Cerebellar cortex (tissue), 1 donor: ENCODE results near the gene CDH23.
"Not testable (repeated sequence)": the region's sequence is repeated elsewhere in the genome, so short reads cannot be mapped to it uniquely, and the experiment has no call there.

ENCODE experiments used
- DNase-seq: peaks from one replicate; pipeline ENCODE4 v3.0.0-alpha.2; 2015; ENCODE audit warnings: low spot score

The CDH23 gene

DNA sequence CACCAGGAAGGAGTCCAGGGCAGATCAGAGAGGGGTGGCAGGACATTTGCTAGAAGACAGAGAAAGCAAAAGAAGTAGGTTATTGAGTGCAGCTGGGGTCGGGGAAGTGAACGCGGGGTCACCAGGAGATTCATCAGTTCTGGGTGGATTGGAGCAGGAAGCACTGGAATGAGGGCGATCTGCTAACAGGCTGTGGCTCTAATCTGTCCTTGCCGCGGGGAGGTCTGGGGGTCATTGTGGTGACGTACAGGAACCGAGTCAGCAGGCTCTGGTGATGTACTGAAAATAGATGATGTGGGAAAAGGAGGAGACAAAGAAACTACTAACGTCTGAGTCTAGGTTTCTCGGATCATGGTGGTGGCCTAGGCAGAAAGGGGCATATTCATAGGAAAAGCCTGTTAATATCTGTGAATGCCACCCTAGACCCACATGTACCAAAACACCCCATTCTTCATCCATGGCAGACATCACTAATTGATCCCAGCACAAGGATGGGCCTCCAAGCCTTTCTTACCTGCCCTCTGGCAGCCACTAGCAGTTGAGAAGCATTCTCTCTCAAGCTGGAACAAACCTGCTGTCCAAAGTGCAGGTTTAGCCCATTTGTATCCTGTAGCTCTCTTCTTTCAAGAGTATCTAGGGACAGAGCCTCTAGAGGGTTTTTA is 188.3 kb downstream of the CDH23 start:
- DNase-seq, result no peak

DNA sequence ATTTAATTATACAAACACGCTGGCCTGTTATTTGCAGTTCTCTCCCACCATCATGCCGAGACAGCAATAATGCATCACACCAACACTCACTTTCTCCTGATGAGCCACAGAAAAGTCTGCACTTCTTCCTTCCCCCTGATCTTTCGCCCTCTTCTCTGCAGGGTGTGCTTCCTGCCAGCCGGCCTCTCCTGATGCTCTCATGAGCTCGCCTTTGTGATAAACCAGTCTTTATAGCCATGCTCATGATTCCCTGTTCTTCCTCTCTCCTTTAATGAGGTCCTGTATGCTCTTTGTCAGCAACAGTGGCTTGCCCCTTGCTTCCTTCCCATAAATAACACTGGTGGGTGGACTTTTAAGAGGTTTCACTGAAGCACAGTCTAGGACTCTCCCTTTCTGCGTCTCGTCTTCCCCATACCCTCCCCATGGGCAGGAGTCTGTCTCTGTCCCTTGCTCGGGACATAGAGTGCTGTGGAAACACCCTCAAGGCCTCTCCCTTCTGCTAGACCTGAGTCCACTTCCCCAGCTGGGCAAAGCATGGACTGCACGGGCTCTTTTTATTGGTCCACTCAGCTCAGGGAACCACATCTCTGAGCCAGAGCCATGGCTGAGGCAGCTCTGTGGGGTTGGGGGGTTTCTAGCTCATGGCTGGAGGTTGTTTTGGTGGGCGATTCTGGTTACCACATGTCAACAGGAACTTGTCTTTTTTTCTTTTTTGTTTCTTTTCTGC is 189.0 kb downstream of the CDH23 start:
- no peak for DNase-seq

DNA sequence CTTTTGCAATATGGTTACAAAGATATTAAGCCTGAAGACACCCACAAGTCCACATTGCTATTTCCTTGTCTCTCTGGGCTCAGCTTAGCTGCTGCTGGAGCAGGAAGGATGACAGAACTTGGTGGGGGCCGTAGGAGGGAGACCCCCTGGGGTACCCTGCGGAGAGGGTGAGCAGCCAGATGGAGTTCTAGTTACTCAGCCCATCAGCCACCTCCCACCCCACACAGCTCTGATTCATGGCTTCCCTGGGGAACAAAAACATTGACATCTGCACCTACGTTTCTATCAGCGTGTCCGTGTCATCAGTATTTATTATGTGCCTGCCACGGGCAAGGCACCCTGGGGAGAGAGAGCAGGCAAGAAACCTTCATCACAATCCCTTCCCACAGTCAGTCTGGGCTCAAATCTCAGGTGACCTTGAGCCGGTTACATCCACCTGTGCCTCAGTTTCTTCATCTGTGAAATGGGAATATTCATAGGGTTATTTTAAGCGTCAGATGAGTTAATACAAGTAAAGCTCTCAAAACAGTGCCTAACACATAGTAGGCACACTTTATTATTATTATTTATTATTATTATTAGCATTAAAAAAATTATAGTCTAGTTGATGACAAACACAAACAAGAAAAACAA is 191.3 kb downstream of the CDH23 start:
- no peak for DNase-seq

DNA sequence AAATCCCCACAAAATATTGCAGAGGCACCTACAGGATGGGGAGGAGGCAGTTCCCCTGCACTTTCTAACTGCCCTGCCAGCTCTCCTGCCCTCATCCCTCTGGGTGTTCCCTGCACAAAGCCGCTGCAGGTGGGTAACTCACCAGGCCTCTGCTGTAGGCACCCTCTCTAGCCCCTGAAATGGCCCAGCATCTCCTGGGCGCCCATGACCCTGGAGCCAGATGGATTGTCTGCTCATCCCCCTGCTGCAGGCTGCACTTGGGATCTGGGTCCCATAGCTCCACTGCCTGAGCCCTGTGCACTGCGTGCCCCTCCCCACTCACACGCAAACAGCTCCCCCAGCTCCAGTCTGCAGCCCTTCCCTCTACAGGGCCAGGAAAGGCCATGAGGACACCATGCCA is 192.0 kb downstream of the CDH23 start:
- no peak for DNase-seq

DNA sequence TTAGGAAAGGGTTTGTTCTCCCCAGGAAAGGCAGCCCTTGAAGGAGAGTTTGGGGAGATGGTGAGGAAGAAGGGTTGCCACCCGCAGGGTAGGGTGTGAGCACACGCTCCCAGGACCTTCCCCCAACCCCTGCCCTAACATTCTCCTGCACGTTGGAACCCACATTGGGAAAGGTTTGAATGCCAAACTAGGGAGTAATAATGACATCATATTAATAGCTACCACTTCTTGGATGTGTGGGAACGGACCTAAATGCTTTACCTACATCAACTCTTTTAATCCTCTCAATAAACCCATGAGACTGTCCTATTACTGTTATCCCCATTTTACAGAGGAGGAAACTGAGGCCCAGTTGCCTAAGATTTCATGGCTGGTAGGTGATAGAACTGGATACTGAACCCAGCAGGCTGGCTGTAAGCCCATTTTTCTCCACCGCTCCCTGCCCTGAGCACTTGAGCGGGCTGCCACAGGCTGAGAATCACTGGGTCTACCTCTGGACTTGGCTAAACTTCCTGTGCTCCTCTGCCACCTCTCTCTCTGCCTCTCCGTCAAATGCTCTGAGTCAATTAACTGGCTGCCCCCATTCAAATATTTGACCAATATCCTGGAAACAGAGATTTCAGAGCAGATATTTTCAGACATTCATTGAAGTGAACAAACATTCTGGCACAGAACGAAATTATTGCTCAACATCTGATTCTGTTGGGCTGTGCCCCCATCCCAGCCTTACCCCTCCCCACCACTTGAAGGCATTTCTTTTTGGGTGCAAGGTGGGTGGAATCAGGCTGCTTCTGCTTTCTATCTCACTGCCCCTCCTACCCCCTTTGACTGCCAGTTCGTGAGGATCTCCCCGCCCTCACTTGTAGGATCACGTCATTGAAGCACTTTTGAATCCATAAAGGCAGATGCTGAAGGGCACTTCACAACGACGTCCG is 193.2 kb downstream of the CDH23 start:
- DNase-seq, result no peak

DNA sequence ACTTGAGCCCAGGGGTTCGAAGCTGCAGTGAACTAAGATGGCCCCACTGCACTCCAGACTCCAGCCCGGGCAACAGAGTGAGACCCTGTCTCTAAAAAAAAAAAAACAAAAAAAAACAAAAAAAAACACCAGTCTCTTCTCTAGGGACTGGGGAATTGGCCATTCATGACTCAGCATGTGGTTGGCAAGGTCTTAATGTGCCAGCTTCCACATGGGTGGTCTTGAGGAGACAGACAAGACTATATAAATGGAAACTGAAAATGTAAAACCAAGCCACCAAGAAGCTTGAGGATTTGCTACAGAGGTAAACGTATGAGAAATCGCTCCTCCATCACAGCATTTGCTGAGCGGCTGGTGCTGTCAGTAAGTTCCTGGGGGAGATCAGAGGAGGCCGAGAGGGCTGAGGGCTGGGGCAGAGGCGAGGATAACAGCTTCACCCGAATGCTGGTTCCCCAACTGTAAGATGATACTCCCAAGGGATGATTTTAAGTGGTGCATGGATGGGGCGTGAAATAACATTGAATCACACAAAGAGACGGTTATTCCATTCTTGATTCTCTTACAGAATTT is 194.1 kb downstream of the CDH23 start:
- DNase-seq, result no peak

DNA sequence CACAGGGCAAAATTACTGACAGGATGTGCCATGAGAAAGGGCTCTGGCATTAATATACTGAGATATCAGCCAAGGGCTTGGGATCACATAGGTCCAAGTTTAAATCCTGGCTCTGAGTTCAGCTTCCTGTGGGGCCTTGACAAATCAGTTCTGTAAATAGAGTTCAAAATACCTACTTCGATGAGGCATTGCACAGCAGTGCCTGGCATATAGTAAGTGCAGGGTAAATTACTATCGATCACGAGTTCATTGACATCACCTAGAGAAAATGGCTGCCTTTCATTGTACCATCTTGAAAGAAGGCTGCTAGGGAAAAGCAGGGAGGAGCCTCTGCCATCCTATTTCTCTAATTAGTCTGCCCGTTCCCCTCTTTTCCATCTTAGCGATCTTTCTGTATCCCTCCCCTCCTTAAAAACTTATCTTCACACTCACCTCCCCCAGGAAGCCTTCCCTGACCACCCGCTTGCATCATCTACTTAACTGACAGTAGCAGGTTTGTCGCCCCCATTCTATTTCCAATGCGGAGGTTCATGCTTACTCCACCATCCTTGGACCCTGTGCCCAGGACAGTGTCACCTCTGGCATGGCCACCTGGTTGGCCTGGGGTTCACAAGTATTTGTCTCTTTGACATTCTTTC is 198.3 kb downstream of the CDH23 start:
- no peak for DNase-seq

DNA sequence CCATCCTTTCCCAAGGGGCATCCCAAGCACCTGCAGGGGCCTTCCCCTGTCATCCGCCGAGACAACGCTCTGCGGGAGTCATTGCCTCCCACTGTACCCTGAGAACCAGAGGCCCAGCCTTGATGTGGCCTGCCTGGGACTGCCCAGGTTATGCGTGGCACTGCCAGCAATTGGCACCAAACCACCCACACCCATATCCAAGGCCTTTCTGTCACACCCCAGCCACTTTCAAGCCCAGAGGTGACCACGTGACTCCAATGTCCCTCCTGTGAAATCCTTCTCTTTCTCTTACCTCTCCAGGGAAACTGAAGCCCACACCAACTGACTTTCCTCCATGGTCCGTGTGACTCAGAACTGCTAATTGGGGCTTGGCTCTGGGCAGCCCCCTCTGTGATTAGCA is 198.9 kb downstream of the CDH23 start:
- no peak for DNase-seq

DNA sequence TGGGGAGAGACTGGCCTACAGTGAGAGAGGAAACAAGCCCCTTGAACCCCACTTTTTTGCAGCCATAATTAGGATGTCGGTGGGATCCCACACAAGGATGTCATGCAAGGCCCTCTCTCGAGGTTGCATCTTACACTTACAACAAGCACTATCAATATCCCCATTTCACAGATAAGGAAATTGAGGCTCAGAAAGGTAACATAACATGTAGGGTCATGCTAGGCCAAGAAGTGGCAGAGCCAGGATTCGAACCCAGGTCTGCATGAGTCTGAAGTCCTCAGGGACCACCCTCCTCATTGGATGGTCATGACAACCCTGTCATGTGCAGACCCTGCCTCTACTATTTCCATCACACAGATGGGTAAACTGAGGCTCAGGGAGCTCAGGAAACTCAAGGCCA is 199.4 kb downstream of the CDH23 start:
- no peak for DNase-seq

DNA sequence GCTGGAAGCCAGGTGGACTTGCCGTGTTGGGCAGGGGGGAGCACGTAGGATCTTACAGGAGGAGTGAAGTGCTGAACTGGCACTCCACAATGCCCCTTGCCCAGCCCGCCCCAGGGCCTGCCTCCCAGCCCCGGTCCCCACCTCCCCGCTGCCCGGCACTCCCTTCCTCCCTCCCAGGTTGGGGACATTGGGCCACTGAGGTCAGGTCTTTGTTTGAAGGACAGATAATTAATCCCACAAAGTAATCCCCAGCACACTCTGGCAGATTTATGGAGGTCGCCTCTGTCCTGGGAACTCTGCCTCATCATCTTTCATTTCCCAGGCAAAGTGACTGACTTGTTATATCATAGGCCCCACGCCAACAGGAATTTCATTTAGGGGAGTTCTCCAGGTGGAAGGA is 200.0 kb downstream of the CDH23 start:
- DNase-seq, result no peak

DNA sequence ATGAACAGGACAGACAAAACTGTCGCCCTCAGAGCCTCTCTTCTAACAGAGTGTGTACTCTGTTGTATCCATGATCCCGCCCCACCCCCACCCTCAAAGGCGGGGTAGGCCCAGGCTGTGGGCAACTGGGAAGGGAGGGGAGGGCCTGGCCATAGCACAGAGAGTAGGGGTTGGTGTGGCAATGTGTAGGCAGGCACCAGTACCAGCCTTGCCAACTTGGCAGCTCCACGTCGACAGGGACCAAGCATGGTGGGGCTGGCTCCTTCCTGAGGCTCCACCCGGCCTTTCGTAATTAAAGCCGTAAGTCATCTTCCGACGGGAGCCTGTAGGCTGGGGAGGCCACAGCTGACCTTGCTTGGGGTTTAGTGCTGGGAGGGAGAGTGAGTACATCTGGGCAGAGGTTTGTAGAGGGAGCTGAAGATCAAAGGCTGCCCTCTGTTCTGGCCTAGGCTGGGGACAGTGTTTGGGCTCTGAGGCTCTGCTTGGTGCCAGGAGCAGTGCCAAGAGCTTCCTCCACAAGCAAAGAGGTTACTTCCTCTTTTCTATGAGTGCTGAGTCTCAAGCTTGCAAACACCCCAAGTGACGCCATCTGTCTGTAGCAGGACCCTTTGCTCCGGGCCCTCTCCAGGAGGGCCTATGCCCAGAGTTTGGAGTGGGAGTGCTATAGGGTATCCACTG is 201.2 kb downstream of the CDH23 start:
- peak; percentile 32 for DNase-seq

DNA sequence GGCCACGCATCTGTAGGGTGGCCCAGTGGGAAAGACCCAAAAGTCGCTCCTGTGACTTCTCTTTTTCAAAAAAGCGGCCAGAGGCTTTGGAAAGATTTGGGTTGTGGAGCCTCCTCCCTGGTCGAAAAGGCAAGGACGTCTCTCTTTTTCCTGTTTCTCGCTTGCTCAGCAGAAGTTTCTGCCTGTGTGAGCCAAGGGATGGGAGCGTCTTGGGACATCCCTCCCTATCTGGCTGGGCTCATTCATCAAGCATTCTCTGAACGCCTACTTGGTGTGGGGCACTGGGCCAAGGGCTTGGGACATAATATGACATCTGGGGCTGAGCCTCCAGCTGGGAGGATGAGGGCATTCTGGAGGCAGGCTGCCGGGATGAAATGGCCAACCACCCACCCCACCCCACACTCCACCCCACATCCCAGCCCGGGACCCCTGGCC is 201.9 kb downstream of the CDH23 start:
- peak; percentile 29 for DNase-seq

DNA sequence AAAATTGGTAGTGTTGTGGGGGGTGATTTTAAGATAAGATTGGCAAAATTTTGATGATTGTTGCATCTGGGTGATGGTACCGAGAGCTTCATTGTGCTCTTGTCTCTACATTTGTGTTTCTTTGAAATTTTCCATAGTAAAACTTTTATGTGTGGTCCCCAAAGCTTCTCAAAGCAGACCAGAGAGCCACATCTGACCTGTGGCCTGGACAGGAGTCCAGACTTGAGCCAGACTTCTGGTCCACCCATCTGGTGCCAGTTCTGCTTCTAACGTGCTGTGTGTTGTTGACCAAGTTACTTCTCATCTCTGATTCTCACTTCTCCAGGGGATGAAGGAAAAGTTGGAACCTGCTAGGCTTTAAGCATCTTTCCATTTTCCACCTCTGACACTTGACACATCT is 202.8 kb downstream of the CDH23 start:
- DNase-seq, result no peak

DNA sequence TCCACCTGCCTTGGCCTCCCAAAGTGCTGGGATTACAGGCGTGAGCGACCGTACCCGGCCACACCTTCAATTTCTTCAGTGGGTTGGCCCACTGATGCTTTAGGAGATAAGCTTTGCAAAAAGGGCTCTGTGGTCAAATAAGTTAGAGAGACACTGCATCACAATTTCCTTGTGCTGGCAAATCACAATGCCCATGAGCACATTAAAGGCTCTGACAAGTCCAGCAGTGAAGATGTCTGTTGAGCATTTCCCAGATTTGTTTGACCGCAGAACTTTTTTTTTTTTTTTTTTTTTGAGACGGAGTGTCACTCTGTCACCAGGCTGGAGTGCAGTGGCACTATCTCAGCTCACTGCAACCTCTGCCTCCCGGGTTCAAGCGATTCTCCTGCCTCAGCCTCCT is 203.5 kb downstream of the CDH23 start:
- not testable (repeated sequence) for DNase-seq

DNA sequence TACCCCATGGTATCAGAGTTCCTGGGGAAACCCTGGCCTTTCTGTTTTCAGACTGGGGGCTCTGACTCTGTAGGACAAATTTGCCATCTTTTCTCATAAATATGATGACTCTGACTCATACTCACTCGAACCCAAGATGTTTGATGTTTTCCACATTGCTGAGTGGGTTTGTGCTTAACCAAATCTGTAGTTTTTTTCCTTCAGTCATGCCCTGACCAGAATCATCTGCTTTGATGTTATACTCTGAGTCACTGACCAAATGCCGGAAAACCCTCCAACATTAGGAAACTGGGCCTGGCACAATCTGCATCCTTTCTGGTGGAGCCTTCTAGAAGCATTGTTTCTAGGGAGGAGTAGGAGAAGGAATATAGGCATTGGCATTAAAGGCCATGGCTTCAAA is 204.1 kb downstream of the CDH23 start:
- no peak for DNase-seq

DNA sequence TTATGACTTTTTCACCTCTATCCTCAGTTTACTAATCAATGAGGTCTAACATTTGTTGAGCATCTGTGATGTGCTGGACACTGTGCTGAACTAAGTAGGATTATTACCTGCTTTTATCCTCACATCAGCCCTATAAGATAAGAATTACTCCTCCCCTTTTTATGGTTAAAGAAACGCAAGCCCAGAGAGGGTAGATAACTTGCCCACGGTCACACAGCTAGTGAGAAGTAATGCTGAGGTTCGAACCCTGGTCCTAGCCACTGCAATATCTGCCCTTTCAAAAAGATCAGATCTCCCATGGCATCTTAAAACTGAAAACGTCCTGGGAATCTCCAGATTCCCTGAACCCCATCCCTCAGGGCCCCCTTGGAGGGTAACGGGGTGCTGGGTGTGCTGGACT is 204.6 kb downstream of the CDH23 start:
- DNase-seq, result no peak

DNA sequence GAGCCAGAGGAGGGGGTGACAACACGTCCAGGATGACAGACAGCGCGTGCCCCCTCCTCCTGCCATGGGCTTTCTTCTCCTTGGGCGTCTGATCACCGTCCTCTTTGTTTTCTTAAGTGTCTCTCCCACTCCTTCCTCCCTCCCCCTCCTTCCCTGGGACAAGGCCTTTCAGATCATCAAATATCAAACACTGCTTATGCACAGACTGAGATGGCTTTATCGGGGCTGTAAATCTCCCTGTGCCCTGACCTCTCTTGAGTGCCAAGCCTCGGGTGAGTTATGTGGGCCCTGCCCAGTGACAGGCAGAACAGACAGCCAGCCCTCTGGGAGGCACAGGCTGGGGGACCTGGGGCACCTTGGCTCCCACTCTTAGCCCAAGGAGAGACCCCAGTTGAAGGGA is 206.4 kb downstream of the CDH23 start:
- no peak for DNase-seq

DNA sequence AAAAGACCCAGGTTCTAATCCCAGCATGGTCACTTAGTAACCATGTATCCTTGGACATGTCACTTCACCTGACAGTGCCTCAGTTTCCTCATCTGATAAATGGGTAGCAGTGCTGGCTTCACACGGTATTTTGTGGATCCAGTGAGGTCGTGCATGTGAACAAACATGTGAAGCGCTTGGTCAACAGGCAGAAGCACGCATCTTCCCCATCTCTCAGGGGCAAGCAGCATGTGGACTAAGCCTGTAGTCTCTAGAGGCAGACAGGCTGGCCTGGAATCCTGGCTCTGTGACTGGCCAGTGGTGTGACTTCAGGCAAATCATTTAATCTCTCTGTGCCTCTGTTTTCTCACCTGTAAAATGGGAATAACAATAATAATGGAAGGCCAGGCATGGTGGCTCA is 207.0 kb downstream of the CDH23 start:
- no peak for DNase-seq

DNA sequence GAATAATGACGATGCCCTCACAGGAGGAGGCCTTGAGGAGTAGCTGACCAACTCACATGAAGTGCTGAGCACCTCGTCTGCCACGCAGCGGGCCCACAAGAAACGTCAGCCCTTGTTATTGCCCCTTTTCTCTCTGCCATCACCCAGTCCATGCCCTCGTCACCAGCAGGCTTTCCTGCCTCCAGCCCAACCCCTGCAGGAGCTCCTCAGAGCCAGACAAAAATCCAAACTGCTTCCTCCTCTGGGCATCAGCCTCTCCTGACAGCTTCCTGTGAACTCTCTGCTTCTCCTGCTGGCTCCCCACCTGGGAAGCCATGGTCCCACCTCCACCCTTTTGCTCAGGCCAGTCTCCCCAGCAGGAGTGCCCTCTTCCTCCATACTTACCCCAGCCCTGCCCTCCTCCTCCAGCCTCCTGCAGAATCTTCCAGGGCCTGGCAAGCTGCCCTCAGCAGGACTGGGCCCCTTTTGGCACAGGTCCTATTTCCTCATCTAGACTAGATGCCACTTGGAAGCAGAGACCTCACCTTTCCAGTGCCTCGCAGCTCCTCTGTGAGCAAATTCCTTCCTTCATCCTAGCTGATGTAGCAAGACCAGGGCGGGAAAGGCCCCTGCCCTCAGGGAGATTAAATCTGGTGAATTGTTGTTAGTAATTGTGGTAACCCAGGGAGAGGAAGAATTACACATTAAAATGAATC is 207.8 kb downstream of the CDH23 start:
- DNase-seq, result no peak

DNA sequence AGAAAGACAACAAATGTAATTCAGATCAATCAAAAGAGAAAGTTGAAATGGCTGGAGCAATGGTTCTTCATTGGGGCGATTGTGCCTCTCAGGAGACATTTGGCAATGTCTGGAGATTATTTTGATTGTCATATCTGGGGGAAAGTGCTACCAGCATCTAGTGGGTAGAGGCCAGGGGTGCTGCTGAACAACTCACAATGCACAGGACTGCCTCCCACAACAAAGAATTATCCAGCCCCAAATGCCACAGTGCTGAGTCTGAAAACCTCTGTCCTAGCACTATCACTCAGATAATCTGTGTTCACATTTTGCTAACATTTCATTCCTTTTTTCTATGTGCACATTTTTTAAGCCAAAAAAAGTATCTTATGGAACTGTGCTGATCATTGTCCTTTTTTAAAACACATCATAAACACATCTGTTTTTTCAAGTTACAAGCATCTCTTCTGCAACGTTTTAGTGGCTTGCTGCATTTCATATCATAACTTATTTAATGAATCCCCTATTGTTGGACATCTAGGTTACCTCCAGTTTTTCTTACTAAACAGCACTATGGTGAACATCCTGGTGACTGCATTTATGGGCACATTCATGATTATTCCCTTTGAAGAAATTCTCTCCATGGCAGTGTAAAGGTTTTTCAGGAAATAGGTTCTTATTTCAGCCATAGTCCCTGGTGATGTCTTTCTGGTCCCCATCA is 208.7 kb downstream of the CDH23 start:
- DNase-seq, result no peak
